ENCODE results near the gene RPH3AL.

RPH3AL gene, protein sequence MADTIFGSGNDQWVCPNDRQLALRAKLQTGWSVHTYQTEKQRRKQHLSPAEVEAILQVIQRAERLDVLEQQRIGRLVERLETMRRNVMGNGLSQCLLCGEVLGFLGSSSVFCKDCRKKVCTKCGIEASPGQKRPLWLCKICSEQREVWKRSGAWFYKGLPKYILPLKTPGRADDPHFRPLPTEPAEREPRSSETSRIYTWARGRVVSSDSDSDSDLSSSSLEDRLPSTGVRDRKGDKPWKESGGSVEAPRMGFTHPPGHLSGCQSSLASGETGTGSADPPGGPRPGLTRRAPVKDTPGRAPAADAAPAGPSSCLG

DNA sequence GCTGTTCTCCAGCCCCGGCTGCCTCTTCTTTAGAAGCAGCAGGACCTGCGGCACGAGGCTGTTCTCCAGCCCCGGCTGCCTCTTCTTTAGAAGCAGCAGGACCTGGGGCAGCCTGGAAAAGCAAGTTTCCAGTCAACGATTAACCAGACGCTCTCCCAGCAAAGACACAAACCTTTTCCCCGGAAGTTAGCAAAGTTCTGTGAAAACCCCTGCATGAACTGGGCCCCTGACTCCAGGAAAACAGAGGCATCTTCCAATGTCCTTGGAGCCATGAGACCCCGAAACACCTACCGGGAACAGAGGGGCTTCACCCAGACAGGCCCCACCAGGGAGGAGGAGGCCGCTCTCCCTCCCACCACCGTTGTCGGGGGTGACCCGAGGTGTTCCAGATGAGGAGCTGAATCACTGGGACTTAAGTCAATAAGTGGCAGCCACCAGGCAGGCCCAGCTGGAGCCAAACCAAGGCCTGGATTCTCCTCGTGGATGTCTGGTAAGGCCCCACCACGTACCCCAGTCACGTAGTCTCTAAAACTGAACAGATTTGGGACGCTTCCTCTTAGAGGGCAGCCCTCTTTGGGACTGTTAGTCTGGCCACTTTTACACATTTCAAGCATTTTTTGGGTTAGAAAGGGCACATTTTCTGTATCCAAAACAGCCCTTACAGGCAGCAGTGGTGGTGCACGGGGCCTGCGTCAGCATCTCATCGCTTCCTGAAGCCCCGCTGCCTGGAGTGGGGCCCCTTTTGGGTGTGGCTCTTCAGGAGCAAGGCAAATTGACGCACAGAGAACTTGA is at the start of gene RPH3AL:
Gene RPH3AL (minus strand): TSS at position 387 of the 792 bp plus-strand sequence. CDS start 25,264 bp downstream, outside the sequence.
- no peak for DNase-seq

DNA sequence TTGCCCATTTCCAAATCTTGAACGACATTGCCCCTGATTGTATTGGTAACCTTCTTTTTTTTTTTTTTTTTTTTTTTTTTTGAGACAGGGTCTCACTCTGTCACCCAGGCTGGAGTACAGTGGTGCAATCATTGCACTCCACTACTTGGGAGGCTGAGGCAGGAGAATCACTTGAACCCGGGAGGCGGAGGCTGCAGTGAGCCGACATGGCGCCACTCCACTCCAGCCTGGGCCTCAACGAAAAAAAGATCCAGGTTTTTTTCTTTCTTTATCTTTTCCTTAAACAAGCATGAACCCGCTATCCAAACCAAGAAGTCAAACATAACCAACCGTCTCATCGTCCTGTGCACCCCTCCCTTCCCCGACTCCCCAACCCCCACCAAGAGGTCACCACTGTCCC is 47.6 kb upstream of the RPH3AL start:
- DNase-seq, result no peak

DNA sequence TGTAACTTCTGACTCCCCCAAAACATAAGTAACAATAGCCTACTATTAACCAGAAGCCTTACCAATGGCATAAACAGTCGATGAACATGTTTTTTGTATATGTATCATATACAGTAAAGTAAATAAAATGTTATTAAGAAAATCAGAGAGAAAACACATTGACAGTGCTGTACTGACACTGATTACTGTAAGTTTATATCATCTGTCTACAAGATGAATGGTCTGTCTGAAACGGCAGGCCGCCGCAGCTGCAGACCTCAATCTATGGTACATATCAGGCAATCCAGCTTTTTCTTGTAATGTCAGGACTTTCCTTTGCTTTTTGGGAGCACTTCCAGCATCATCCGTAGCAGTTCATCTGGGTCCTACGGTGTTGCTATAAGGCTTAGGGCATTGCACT is 44.2 kb upstream of the RPH3AL start:
- no peak for DNase-seq

DNA sequence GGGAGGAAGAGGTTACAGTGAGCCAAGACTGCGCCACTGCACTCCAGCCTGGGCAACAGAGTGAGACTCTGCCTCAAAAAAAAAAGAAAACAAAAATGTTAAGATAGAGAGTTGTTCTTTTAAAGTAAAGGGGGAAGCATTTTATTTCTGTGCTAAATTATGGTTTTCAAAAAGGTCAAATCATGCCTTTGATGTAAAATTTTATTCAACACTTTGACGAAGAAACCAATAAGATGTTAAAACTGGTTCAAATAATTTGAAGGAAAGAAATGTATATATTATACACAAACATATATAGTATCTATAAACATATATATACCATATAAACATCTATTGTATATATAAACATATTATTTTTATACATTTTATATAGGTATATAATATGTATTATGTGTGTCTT is 43.4 kb upstream of the RPH3AL start:
- DNase-seq, result no peak

DNA sequence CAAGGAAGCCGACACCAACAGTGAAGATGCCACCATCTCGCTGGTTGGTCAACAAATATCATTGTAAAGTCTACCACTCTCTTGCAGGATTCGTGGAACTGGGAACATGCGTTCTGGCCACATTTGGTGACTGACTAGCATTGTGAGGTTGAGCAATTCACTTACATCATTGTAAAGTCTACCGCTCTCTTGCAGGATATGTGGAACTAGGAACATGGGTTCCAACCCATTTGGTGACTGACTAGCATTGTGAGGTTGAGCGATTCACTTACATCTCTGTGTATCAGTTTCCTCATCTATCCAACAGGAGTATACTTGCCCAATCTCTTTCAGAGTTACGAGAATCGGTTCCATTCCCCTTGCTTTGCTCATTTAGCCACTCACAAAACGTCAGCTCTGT is 42.6 kb upstream of the RPH3AL start:
- DNase-seq, result no peak

DNA sequence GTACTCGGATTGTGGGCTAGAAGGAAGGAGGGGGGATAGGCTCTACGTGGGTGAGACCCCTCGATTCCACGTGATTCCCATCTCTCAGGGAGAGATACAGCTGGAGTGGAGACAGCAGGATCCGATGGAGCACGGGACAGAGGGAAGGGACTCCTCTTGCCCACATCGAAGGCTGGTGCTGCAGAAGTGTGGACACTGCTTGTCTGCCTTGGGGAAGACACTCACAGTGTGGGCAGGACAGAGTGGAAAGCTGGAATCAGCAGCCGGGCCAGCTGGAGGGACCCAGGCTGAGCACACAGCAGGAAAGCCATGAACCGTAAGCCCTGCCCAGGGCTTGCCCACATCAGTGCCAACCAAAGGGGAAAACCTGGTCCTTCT is 42.1 kb upstream of the RPH3AL start:
- DNase-seq, result no peak

DNA sequence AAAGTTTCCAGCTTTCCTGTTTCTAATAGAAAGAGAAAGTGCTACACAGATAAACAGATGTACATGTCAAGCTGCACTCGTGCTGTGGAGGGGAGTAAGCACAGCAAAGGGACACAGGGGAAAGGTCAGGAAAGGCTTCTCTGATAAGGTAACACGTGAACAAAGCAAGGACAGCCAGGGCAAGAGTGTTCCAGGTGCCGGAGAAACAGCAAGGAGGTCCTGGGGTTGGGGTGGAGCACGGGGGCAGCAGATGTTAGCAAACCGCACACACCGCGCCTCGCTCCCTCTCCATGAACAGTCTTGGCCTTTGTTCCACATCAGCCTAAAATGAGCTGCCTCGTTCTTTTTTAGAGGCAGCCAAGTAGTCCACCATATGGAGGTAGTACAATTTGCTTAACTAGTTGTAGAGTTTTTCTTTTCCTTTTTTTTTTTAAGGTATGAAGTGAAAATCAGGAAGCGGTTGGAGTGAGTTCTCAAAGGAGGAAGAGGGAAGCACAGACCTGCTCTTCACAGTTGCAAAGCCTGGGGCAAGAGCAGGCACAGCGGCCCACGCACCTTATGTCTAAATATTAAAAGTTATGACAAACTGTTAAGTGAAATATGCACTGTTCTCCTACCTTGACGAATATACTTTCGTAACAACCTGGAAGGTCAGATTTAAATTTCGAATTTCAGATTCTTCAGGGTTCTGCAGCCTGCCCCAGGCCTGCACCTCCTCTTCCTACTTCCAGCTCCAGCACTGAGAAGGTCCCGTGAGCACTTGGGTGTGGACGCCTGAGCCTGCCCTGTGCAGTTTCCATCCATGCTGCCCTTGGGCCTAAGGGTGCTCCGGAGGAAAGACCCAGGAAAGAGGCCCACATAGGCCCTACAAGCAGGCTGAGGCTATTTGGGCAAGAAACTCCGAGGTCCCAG is 41.5 kb upstream of the RPH3AL start:
- DNase-seq, result no peak

DNA sequence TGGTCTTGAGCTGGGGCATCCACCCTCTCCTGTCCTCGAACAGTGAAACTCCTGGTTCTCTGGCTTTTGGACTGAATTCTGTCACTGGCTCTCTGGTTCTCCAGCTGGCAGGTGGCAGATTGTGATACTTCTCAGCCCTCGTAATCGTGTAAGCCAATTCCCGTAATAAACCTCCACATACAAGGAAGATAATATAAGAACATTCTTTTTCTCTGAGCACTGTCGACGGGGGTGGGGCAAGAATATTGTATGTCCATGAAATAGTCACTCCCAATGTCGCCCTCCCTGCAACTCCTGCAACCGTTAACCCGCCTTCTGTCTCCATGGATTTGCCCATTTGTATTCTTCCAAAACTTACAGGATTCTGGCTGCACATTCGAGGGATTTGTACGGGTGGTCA is 39.2 kb upstream of the RPH3AL start:
- no peak for DNase-seq

DNA sequence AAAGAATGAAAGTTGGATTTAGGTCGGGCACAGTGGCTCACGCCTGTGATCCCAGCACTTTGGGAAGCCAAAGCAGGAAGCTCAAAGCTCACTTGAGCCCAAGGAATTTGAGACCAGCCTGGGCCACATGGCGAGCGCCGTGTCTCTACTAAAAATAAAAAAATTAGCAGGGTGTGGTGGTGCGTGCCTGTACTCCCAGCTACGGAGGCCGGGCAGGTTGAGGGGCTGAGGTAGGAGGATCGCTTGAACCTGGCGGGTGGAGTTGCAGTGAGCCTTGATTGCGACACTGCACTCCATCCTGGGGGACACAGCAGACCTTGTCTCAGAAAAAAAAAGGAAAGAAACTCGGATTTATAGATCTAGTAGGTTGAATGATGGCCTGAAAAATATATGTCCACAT is 37.4 kb upstream of the RPH3AL start:
- no peak for DNase-seq

DNA sequence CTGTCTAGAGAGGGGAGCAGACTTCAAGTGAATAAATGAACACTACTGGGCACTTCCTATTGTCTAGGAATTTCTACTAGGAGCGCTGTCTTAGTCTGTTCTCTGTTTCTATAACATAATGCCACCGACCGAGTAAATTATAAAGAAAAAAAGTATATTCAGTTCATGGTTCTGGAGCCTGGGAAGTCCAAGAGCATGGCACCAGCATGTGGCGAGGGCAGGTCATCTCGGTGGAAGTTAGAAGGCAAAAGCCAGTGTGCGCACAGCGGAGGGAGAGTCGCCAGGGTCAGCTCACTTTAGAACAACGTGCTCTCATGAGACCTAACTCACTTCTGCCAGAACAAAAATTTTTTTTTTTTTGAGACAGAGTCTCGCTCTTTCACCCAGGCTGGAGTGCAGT is 35.5 kb upstream of the RPH3AL start:
- no peak for DNase-seq

DNA sequence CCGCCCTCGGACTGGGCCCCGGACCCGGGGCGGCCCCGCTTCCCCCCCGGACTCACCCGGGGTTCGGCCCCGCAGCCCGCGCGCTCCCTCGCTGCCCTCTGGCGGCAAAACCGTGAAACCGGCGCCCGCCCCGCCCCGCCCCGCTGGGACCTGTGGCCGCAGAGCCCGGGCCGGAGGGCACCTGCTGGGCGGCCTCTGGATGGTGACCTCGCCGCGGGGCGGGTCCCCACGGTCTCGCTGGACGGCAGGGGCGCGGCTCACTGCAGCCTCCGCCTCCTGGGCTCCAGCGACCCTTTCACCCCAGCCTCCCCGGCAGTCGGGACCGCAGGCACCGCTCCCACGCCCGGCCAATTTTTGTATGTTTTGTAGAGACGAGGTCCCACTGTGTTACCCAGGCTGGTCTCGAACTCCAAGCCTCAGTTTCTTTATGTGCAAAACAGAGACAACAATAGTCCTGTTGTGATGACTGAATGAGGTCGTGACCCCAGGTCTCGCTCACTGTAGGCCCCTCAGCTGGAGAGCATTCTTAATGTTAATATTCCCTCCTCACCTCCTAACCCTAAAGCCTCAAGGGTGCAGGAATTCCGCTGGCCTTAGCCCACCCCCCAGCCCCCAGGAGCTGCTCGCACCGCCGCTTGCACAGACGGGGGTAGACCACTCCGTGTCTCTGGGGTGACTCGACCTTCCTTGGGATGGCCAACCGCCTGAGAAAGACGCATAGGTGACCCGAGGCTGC is 33.7 kb upstream of the RPH3AL start:
- DNase-seq, result no peak

DNA sequence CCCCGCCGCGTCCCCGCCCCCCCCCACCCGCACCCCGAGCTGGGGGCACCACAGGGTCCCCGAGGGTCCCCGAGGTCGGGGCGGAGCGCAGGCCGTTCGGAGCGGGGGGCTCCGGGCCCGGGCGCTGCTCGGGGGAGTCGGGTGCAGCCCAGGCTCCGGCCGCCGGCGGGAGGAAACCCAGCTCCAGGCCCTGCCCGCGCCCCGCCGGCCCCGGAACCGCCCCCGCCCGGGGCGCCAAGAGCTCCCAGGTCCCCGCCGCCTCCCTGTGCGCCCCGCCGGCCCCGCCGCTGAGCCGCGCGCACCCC is 33.2 kb upstream of the RPH3AL start:
- no peak for DNase-seq

DNA sequence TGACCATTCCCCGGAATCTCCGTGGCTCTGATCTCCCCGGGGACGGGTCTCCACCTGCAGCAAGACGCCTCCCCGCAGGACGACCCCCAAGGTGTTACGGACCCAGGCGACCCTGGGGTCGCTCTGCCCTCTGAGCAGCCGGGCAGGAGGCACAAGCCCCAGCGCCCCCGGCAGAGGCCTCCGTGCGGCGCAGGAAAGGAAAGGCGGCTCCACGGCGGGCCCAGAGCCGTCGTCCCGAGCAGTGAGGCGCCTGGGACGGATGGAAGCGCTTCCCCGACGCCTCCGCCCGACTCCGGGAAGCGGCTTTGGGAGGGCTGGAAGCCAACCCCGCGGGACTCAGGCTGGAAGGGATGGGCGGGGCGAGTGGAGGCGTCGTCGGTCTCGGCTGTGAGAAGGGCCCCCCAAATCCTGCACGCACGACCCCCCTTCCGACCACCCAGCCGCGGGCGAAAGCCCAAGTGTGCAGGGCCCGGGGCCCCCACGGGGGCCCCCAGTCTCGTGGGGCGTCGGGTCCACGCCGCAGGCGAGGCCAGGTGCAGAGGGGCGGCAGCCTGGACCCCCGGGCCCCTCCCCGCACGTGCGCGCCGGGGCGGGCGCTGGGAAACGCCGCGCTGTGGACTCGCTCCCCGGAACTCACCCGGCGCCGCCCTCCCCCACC is 32.7 kb upstream of the RPH3AL start:
- no peak for DNase-seq

DNA sequence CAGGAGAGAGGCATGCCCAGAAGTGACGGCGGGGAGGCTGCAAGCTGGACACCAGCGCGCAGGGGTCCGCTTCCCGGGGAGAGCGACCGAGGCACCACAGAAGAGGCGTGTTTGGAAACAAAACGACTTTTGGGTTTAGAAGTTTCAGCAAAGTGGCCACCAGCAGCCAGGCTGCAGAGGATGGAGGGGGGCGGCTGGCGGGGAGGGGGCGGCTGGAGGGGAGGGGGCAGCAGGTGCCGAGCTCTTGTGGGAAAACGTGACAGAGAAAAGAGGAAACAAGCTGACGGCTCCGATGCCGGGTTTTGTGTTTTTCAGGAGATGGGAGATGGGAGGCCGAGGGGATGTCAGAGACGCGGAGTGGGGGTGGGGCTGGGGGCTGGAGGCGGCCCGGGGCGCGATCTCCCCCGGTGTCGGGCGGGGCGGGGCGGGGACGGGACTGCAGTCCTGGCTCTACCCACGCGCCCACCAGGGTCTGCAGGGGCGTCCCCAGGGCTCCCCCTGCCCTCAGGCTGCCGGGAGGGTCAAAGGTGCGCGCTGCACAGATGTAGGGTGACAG is 32.1 kb upstream of the RPH3AL start:
- DNase-seq, result no peak

DNA sequence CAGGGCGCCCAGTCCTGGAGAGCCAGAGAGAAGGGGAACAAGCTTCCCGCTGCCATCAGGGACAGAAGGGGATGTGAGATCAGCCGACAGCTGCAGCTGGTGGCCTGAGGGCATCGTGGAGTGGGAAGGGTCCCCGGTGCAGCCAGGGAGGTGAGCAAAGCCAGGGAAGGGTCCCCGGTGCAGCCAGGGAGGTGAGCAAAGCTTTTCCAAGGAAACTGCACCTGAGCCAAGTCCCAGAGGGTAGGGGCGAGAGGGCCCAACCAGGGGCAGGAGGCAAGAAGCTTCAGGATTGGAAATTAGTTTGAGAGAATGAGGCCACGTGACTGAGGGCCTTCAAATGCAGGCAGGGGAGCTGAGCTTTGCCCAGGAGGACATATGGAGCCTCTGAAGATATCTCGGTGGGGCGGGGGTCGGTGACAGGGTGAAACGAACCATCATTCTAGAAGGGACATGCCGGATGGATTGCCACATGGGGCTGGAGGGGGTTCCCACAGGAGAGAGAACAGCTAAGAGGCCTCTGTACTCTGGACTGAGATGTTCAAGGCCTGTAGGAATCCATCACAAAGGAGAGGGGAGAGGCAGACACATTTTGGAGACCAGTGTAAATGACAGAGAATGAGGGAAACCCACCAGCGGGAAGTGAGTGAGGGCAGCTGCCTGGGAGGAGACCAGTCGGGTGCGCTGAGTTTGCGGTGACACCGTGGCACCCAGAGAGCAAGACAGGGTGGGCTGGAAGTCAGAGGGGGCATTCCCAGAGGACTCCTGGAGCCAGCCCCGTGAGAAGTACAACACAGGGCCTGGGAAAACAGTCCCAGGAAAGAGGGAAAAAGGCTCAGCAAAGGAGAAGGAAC is 31.4 kb upstream of the RPH3AL start:
- DNase-seq, result no peak

DNA sequence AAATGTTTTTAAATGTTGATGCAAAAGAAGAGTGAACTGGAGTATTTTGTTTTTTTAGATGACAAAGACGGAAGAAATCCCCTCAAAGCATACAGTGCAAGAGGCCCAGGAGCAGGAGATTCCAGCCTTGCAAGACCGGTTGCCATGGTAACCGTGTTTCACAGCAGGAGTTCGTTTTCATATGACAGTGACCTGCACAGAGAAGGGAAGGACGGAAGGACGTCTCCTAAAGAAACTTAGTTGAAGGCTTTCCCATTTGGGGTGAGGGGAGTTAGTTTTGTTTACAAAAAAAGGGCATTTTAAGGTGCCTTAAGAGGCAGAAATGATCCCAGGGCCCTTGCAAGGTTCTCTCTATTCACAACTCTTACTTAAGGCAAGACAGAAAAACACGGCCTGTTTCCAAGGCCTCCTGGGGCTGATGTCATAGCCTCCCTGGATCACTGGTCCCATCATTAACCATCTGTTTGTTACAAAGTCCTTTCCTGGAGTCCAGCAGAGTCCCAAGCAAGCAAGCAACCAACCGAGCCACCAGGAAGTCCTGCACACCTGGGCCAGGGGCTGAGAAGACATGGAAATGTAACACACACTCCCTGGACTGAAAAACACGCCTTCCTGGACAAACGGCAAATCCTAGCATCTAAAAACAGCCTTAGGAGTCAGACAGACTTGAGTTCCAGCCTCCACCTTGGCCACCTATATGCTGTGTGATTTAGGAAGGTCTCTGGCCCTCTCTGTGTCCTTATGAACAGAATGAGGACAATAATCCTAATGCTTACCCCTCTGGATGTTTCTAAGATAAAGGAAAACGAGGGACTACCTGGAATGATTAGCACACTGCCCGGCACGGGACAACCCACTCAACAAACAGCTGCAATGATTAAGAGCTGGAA is 30.3 kb upstream of the RPH3AL start:
- no peak for DNase-seq

DNA sequence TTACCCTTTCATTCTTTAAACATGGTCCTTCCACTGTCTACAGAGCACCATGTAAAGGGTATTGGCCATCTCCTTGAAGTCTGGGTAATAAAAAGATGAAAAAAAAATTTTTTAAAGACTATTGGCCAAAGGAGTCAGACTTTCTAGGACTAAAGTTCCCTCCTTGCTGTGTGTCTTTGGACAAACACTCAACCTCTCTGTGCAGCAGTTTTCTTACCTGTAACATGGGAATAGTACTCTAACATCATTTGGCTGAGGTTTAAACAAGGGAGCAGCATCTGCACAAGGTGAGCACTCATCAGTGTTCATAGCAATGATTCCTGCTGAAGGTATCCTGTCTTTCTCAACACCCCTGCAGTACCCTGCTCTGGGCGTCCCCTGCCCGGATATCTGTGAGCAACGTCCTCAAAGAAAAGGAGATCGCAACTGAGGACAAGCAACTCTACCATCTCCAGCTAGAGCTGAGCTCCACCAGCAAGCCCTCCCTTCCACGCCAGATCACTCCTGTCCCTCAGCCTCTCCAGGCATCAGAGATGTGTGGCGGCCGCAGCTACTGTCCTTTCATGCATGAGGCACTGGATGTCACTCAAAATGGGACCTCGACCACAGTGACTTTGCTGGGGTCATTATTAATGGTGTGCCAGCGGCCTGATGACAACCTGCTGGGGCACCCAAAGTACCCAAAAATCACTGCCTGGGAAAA is 29.5 kb upstream of the RPH3AL start:
- DNase-seq, result no peak

DNA sequence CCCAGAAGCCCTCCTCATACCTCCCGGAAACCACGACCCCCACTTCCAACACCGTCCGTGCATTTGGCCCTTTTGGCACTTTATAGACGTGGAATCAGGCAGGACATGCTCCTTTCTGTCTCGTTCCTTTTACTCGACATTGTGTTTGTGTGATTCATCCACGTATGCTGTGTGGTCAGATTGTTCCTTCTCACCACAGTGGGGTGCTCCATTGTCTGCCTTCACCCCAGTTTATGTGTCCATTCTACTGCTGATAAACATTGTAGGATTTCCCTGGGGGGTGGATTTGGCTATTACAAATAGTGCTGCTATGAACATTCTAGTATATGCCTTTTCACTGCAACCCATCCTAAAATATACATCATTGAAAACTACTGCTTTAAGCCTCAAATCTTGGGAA is 28.9 kb upstream of the RPH3AL start:
- no peak for DNase-seq

Measured in GF-D8 (cell line).